Islet precursor cell (in vitro differentiated cells): Measurements from ENCODE around the gene SPDYE17.
"Not testable (repeated sequence)": the region's sequence is repeated elsewhere in the genome, so short reads cannot be mapped to it uniquely, and the experiment has no call there.

Experiments
- DNase-seq: peaks from one replicate; pipeline ENCODE4 v3.0.0-alpha.2; 2018

The SPDYE17 gene

DNA sequence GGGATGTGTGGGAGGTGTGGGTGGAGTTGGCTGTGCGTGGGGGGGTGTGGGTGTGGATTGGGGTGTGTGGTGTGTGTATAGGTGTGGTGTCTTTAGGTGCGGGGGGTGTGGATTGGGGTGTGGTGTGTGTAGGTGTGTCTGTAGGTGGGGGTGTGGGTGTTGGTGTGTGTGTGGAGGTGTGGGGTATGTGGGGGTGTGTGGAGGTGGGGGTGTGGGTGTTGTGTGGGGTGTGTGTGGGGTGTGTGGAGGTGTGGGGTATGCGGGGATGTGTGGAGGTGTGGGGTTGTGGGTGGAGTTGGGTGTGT, 33.9 kb downstream of the SPDYE17 start:
- DNase-seq: no peak

DNA sequence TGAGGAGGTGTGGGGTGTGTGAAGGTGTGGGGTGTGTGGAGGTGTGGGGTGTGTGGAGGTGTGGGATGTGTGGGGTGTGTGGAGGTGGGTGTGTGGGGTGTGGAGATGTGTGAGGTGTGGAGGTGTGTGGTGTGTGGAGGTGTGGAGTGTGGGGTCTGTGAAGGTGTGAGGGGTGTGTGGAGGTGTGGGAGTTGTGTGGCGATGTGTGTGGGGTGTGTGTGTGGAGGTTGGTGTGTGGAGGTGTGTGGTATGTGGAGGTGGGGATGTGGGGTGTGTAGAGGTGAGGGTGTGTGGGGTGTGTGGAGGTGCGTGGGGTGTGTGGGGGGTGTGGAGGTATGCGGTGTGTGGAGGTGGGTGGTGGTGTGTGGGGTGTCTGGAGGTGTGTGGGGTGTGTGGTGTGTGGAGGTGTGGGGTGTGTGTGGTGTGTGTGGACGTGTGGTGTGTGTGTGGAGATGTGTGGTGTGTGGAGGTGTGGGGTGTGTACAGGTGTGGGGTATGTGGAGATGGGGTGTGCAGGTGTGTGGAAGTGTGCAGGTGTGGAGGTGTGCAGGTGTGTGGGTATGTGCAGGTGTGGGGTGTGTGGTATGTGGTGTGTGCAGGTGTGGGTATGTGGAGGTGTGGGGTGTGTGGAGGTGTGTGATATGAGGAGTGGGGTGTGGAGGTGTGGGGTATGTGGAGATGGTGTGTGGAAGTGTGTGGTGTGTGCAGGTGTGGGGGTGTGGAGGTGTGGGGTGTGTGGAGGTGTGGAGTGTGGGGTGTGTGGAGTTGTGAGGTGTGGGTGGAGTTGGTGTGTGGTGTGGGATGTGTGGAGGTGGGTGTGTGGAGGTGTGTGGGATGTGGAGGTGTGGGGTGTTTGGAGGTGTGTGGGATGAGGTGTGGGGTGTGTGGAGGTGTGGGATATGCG, 34.5 kb downstream of the SPDYE17 start:
- peak; percentile 47 for DNase-seq

- DNase-seq: not testable (repeated sequence)
Measured at GRCh38 chr7:76996932-76997331, 35.2 kb downstream of the SPDYE17 start.

- not testable (repeated sequence) for DNase-seq
Measured at GRCh38 chr7:76994286-76994685, 37.9 kb downstream of the SPDYE17 start.

- DNase-seq: peak; percentile 52
Measured at GRCh38 chr7:76993831-76994230, 38.3 kb downstream of the SPDYE17 start.

DNA sequence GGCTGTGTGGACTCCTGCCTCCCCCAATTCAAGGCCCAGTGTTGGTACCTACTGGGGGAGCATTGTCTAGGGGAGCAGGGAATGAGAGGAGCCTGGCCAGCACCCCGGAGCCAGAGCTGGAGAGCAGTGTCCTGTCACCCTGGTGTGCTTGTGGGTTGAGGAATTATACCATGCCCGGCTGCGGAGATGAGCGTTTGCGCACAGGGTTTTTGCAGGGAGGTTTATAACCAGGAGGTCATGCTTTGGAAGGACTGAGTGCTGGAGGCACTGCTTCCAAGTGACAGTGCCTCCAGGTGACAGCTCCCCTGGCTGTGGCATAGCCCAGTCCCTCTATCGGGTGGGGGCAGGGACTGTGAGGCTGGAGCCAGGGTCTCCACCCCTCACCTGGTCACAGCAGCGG, 39.3 kb downstream of the SPDYE17 start:
- DNase-seq: not testable (repeated sequence)

- DNase-seq: not testable (repeated sequence)
Measured at GRCh38 chr7:76992204-76992603, 40.0 kb downstream of the SPDYE17 start.

DNA sequence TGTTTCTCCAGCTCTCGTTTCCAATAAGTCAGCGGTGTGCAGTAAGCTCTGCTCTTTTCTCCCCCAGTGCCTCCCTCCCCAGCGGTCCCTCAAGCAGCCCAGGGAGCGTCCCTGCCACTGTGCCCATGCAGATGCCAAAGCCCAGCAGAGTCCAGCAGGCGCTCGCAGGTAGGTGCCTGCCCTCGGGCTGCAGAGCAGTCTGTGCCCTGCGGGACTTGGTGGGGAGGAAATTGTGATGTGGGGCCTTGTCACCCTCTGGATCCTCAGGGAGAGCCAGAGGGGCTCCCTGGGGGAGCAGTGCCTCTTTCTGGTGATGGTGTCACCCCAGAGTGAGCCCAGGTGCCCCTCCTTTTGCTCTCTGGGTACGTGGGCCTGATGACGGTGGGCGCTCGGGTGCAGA, 42.0 kb downstream of the SPDYE17 start:
- DNase-seq: not testable (repeated sequence)

DNA sequence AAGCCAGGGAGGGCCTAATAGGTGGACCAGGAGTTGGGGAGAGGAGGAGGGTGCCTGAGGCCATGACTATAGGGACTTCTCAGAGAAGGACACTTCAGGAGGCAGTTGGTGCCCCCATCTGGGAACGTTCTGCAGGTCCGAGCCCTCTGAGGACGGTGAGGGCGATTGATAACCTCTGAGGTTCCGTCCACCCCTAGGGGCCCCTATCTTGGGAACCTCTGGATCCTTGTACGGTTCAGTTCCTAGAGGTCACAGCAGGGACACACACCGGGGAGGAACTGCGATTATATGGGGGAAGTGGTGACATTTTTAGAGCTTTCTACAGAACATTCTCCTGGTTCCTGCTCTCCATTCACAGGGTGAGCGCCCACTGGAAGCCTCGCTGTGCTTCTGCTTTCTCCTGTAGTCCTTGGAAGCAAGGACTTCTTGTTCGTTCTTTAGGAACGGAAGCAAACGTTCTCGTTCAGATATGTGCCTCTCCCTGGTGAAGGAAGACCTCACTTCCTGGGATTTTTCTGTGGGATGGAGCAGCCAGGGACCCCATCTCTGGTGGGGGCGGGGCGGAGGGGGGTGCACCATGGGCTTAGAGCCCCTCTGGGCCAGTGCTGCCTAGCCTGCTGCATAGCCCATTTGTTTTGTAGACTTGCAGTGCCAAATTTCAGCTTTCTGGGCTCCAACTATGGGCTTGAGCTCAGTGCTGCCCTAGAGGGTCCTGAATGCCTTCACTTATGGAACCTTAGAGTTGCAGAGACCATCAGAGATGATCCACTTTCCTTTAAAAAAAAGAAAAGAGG, 46.0 kb downstream of the SPDYE17 start:
- DNase-seq: not testable (repeated sequence)

GRCh38 chr7:76984784-76985136, 47.4 kb downstream of the SPDYE17 start:
- DNase-seq: not testable (repeated sequence)

DNA sequence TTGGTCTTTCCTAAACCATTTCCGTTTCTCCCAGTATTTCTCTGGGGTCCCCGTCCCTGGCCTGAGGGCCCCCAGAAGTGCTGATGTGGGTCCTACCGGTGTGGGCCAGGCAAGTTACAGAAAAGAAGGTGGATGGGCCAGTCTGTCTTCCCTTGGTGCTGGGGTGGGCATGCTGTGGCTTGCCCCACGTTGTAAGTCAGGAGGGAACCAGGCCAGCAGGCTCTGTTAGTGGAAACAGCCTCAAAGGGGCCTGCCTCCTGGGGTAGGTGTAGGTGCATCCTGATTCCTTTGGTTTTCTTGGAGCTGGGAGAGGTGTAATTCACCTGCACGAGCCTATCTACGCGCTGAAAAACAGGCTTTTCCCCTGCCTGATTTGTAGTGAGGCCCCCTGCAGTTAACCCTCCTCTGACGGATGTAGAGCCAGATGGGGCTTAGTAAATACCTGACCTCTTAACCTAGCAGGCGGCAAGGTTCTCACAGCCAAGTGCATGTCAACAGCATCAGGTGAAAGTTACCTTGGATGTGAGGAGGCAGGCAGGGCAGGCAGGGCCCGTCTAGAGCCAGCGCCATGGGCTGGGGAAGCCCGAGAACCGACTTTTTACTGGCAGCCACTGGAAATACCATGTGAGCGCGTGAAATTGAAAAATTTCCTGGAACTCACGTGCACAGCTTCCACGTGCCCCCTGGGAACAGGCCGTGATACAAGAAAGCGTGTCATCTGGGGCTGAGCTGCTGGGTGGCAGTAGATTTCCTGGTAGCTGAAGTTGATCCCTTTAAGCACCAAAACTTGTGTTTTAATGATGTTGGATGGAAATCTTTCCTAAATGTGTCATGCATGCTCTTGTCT, 48.0 kb downstream of the SPDYE17 start:
- not testable (repeated sequence) for DNase-seq

DNA sequence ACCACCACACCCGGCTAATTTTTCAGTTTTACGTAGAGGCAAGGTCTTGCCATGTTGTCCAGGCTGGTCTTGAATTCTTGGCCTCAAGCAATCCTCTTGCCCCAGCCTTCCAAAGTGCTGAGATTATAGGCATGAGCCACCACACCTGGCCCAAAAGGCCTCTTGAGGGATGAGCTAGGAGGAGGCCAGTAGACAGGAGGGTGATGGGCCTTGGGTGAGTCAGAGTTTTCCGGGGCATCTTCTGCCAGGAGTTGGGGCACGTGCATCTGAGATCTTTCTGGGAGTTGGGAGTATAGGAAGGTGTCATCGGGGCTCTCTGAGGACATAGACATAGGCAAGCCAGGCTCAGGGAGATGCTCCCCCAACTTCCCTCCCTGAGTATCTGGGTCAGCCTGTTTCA, 48.8 kb downstream of the SPDYE17 start:
- not testable (repeated sequence) for DNase-seq

DNA sequence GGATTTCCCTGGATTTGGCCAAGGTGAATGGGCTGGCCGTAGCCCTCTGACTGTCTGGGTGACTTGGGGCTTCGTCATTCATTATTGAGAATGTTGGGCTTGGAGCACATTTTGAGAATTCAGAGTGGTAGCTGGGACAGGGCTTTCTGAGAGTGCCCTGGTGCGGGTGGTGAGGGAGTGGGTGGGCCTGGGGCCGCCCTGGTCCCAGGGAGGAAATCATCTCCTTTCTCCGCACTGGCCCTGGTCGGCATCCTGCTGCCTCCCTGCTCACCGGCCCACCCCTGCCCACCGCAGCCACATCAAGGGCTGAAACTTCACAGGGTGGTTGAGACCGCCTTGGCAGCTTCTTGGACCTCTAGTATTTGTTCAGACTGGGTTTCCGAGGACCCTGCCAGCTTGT, 49.7 kb downstream of the SPDYE17 start:
- DNase-seq: not testable (repeated sequence)

DNA sequence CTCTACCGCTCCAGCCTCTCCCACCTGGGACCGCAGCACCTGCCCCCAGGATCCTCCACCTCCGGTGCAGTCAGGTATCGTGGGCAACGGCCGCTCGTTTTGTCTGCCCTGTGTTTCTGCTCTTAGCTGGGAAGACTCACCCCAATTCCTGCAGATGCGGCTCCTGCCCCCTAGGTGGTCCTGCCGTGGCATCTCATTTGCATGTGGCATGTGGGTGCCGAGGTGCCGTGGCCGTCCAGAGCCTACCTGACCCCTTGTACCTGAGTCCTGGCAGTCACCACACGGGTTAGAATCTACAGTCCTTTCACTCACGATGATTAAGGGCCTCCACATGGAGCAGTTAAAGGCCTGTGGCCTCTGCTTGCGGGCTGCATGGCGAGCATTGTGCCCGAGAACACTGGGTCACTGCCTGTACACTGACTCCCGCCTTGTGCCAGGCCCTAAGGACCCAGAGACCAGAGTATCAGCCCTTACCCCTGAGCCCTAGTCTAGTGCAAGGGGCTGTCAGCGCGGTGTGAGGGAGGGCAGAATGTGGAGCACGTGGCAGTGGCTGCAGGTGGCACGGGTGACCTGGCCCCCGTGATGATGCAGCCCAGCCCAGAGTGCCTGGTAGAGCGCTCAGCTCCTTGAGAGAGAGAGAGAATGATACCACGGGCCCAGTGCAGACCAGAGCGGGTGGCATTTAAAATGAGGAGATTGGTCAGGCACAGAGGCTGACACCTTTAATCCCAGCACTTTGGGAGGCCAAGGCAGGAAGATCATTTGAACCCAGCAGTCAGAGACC, 50.8 kb downstream of the SPDYE17 start:
- not testable (repeated sequence) for DNase-seq

GRCh38 chr7:76980576-76980975, 51.6 kb downstream of the SPDYE17 start:
- not testable (repeated sequence) for DNase-seq

GRCh38 chr7:76977761-76978367, 54.3 kb downstream of the SPDYE17 start:
- not testable (repeated sequence) for DNase-seq

- not testable (repeated sequence) for DNase-seq
Measured at GRCh38 chr7:76974793-76975579, 57.2 kb downstream of the SPDYE17 start.

DNA sequence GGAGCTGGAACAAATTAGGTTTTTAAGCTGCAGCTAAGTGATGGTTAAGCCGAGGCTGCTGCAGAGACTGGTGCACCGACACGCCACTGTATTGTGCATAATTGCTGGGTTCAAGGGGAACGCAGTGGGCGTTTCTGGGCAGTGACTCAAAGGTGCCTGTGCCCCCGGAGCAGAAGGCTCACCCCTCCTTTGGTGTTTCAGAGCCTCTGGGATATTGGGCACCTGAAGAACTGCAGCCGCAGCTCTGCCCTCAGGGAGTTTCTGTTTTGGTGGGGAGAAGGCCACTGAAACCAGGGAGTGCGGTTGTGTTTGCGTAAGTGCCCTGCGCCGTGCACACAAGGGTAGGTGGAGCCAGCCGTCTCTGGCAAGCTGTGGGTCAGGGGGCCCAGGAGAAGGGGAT, 57.8 kb downstream of the SPDYE17 start:
- not testable (repeated sequence) for DNase-seq

- not testable (repeated sequence) for DNase-seq
Measured at GRCh38 chr7:76972391-76972790, 59.8 kb downstream of the SPDYE17 start.
